GM19239 (cell line): ENCODE data around the gene HRG.
"Not testable (repeated sequence)": the region's sequence is repeated elsewhere in the genome, so short reads cannot be mapped to it uniquely, and the experiment has no call there.

Source experiments
- DNase-seq: peaks from one replicate; pipeline ENCODE4 v3.0.0; 2011; ENCODE audit warnings: low spot score; ENCODE audit not compliant: insufficient read length
- FAIRE-seq: peaks from 2 replicates; lab custom pipeline; 2011; peaks lifted over from hg19 to GRCh38; lab: Jason Lieb, UNC

Gene HRG

GRCh38 chr3:186678604-186679003, 12.8 kb downstream of the HRG start:
- DNase-seq = no peak
- no peak for FAIRE-seq

- no peak for DNase-seq
- FAIRE-seq = no peak
Observed at GRCh38 chr3:186679151-186679550, 13.3 kb downstream of the HRG start.

GRCh38 chr3:186680869-186681268, 15.1 kb downstream of the HRG start:
- DNase-seq (no peak), FAIRE-seq (no peak)

GRCh38 chr3:186682812-186683211, 17.0 kb downstream of the HRG start:
- FAIRE-seq (no peak), DNase-seq (no peak)

GRCh38 chr3:186683979-186684378, 18.2 kb downstream of the HRG start:
- FAIRE-seq (no peak), DNase-seq (no peak)

- not testable (repeated sequence) for DNase-seq, FAIRE-seq
Observed at GRCh38 chr3:186686475-186686874, 20.7 kb downstream of the HRG start.

- DNase-seq (no peak), FAIRE-seq (no peak)
Observed at GRCh38 chr3:186687120-186687651, 21.4 kb downstream of the HRG start.

- not testable (repeated sequence) for DNase-seq, FAIRE-seq
Observed at GRCh38 chr3:186690304-186690703, 24.5 kb downstream of the HRG start.

GRCh38 chr3:186691676-186692075, 25.9 kb downstream of the HRG start:
- DNase-seq (no peak), FAIRE-seq (no peak)

GRCh38 chr3:186693843-186694242, 28.0 kb downstream of the HRG start:
- DNase-seq = no peak
- FAIRE-seq = no peak

- DNase-seq = no peak
- no peak for FAIRE-seq
Observed at GRCh38 chr3:186694288-186695032, 28.6 kb downstream of the HRG start.

GRCh38 chr3:186696522-186696921, 30.7 kb downstream of the HRG start:
- no peak for DNase-seq
- no peak for FAIRE-seq

- no peak for DNase-seq
- FAIRE-seq = no peak
Observed at GRCh38 chr3:186697510-186697909, 31.7 kb downstream of the HRG start.

GRCh38 chr3:186700267-186700666, 34.5 kb downstream of the HRG start:
- DNase-seq = no peak
- FAIRE-seq = no peak

- not testable (repeated sequence) for DNase-seq, FAIRE-seq
Observed at GRCh38 chr3:186702451-186702850, 36.6 kb downstream of the HRG start.

- DNase-seq (no peak), FAIRE-seq (no peak)
Observed at GRCh38 chr3:186705882-186706780, 40.3 kb downstream of the HRG start.

- no peak for FAIRE-seq
Observed at GRCh38 chr3:186708983-186709679, 43.3 kb downstream of the HRG start.

GRCh38 chr3:186710694-186711093, 44.9 kb downstream of the HRG start:
- FAIRE-seq, DNase-seq: not testable (repeated sequence)

More at GRCh38 chr3:186708983-186709679, 43.3 kb downstream of the HRG start:
- no peak for DNase-seq

GRCh38 chr3:186713499-186713898, 47.7 kb downstream of the HRG start:
- no peak for FAIRE-seq

GRCh38 chr3:186717039-186717457, 51.2 kb downstream of the HRG start, which contains the start of gene KNG1:
TSS of gene KNG1 (plus strand) at chr3:186717359. CDS start at chr3:186717543, 184 bp downstream.
- DNase-seq (no peak), FAIRE-seq (no peak)

More at GRCh38 chr3:186713499-186713898, 47.7 kb downstream of the HRG start:
- DNase-seq = no peak
